NOMO-1 (cell line): ENCODE results near the gene HPF1.
"Not testable (repeated sequence)": the region's sequence is repeated elsewhere in the genome, so short reads cannot be mapped to it uniquely, and the experiment has no call there.

ENCODE experiments used
- DNase-seq, 2 experiments: peaks; one replicate each; lab custom pipeline; 2025; ENCODE audit not compliant: unreplicated experiment in 2 of 2; lab: John Stamatoyannopoulos, UW

Gene HPF1

GRCh38 chr4:169757575-169758184 lies at the start of gene HPF1:
TSS of gene HPF1 (minus strand) at chr4:169757944. CDS start at chr4:169757877, 67 bp downstream.
- DNase-seq: peak; percentile 85 to 94

GRCh38 chr4:169806770-169807169 lies 49.0 kb upstream of the HPF1 start:
- not testable (repeated sequence) for DNase-seq

GRCh38 chr4:169803413-169803812 lies 45.7 kb upstream of the HPF1 start:
- peak; percentile 2 to 36 for DNase-seq

GRCh38 chr4:169802873-169803272 lies 45.1 kb upstream of the HPF1 start:
- DNase-seq: peak; percentile 65 to 82

GRCh38 chr4:169800541-169800940 lies 42.8 kb upstream of the HPF1 start:
- no peak for DNase-seq

GRCh38 chr4:169799260-169799659 lies 41.5 kb upstream of the HPF1 start:
- no peak for DNase-seq

- no peak for DNase-seq
These were observed 37.8 kb upstream of the HPF1 start for GRCh38 chr4:169795585-169795984.

GRCh38 chr4:169791527-169792156 lies 33.9 kb upstream of the HPF1 start:
- DNase-seq: peak; percentile 38 to 57

- DNase-seq: peak in 1 of 2 experiments; percentile 1
These were observed 33.3 kb upstream of the HPF1 start for GRCh38 chr4:169791062-169791461.

- no peak for DNase-seq
These were observed 17.0 kb upstream of the HPF1 start for GRCh38 chr4:169774466-169775445.

- DNase-seq: no peak
These were observed 16.1 kb upstream of the HPF1 start for GRCh38 chr4:169773889-169774288.

- DNase-seq: not testable (repeated sequence)
These were observed 13.9 kb upstream of the HPF1 start for GRCh38 chr4:169771556-169772080.

GRCh38 chr4:169770416-169770815 lies 12.7 kb upstream of the HPF1 start:
- DNase-seq: no peak

- DNase-seq: no peak
These were observed 10.6 kb upstream of the HPF1 start for GRCh38 chr4:169768385-169768784.

GRCh38 chr4:169766741-169767140 lies 9.0 kb upstream of the HPF1 start:
- no peak for DNase-seq

GRCh38 chr4:169765835-169766234 lies 8.1 kb upstream of the HPF1 start:
- no peak for DNase-seq

- DNase-seq: no peak
These were observed 4.1 kb upstream of the HPF1 start for GRCh38 chr4:169761846-169762245.

GRCh38 chr4:169758401-169758962 lies 738 bp upstream of the HPF1 start:
- DNase-seq: no peak

- peak in 1 of 2 experiments; percentile 39 for DNase-seq
These were observed 671 bp downstream of the HPF1 start for GRCh38 chr4:169756971-169757574.

- DNase-seq: no peak
These were observed 12.5 kb downstream of the HPF1 start for GRCh38 chr4:169745291-169745690.
